Superior temporal gyrus (tissue), 1 donor: Measurements from ENCODE around the gene LKAAEAR1.

Source experiments
- DNase-seq: peaks from one replicate; pipeline ENCODE4 v3.0.0-alpha.2; 2016; ENCODE audit errors: extremely low spot score

LKAAEAR1 gene

GRCh38 chr20:64038224-64038564, 46.0 kb downstream of the LKAAEAR1 start:
- no peak for DNase-seq

GRCh38 chr20:64037498-64038213, 46.5 kb downstream of the LKAAEAR1 start:
- no peak for DNase-seq

GRCh38 chr20:64037199-64037497, 47.0 kb downstream of the LKAAEAR1 start:
- no peak for DNase-seq

GRCh38 chr20:64036346-64037198, 47.6 kb downstream of the LKAAEAR1 start:
- DNase-seq: no peak

GRCh38 chr20:64035933-64036345, 48.3 kb downstream of the LKAAEAR1 start, which contains the start of gene C20orf204:
TSS of gene C20orf204 (plus strand) at chr20:64036182. CDS start at chr20:64036324, 142 bp downstream.
- no peak for DNase-seq

- no peak for DNase-seq
These were observed 48.9 kb downstream of the LKAAEAR1 start for GRCh38 chr20:64035066-64035932.

GRCh38 chr20:64033981-64034493, 50.2 kb downstream of the LKAAEAR1 start:
- no peak for DNase-seq
